Neural cell (in vitro differentiated cells): ENCODE measurements around the gene SYCP1. TPM values are rescaled to one million over a fixed set of nuclear protein-coding genes. Genes with fewer than 3 reads are reported as not detected.

Source experiments
- H2AFZ ChIP-seq: fragments of 200-600, 300-800 bp; sonication (generic), shearing (Covaris generic); 2 replicates; pipeline ENCODE4 v1.6.0; 2014; ENCODE audit warnings: low read depth, mild to moderate bottlenecking, antibody characterized with exemption, low read length, moderate library complexity
- H3F3A ChIP-seq: fragments of 200-600 bp; shearing (Covaris generic); 2 replicates; pipeline ENCODE4 v1.6.1; 2016; ENCODE audit warnings: mild to moderate bottlenecking, moderate library complexity, mixed read lengths, antibody characterized with exemption, low read length; ENCODE audit not compliant: insufficient read depth, poor library complexity, severe bottlenecking
- H3K27ac ChIP-seq: fragments of 200-600, 300-800 bp; sonication (generic), shearing (Covaris generic); 2 replicates; pipeline ENCODE4 v1.5.1; 2014; ENCODE audit warnings: mild to moderate bottlenecking, low read length, moderate library complexity
- H3K27me3 ChIP-seq: fragments of 300-800, 200-600 bp; sonication (generic), shearing (Covaris generic); 2 replicates; pipeline ENCODE4 v1.6.0; 2014; ENCODE audit warnings: mild to moderate bottlenecking, low read depth, low read length, moderate library complexity; ENCODE audit not compliant: insufficient read depth
- H3K36me3 ChIP-seq: fragments of 300-800, 200-600 bp; sonication (generic), shearing (Covaris generic); 2 replicates; pipeline ENCODE4 v1.5.1; 2014; ENCODE audit warnings: mild to moderate bottlenecking, antibody characterized with exemption, low read length, moderate library complexity; ENCODE audit not compliant: insufficient read depth
- H3K4me2 ChIP-seq: fragments of 300-800, 200-600 bp; sonication (generic), shearing (Covaris generic); 2 replicates; pipeline ENCODE4 v1.6.0; 2014; ENCODE audit warnings: mild to moderate bottlenecking, low read length
- H3K4me3 ChIP-seq: fragments of 300-800, 200-600 bp; sonication (generic), shearing (Covaris generic); 2 replicates; pipeline ENCODE4 v1.5.1; 2014; ENCODE audit warnings: mild to moderate bottlenecking, low read length, moderate library complexity
- H3K79me2 ChIP-seq: fragments of 200-600 bp; shearing (Covaris generic); replicated peaks from 2 replicates; pipeline ENCODE4 v1.6.0; 2014; ENCODE audit warnings: mild to moderate bottlenecking, low read length, moderate library complexity; ENCODE audit not compliant: insufficient read depth
- H3K9ac ChIP-seq: fragments of 300-800, 200-600 bp; sonication (generic), shearing (Covaris generic); 2 replicates; pipeline ENCODE4 v1.6.1; 2016; ENCODE audit warnings: mild to moderate bottlenecking, low read length, mixed read lengths
- H3K9me2 ChIP-seq: fragments of 200-600 bp; shearing (Covaris generic); 2 replicates; pipeline ENCODE4 v1.6.1; 2016; ENCODE audit warnings: mild to moderate bottlenecking, low read length, mixed read lengths; ENCODE audit not compliant: insufficient read depth
- H3K9me3 ChIP-seq: fragments of 200-600, 300-800 bp; sonication (generic), shearing (Covaris generic); 2 replicates; pipeline ENCODE4 v1.6.1; 2016; ENCODE audit warnings: mild to moderate bottlenecking, mixed run types, low read length, moderate library complexity, mixed read lengths
- H4K20me1 ChIP-seq: fragments of 200-600 bp; shearing (Covaris generic); 2 replicates; pipeline ENCODE4 v1.6.1; 2016; ENCODE audit warnings: mild to moderate bottlenecking, mixed run types; ENCODE audit not compliant: insufficient read depth
- EP300 ChIP-seq: fragments of 450-650 bp; conservative IDR thresholded peaks from 2 replicates; pipeline ENCODE4 v1.6.1; 2014; ENCODE audit warnings: antibody characterized with exemption, mild to moderate bottlenecking, moderate library complexity; ENCODE audit not compliant: poor library complexity, severe bottlenecking
- EZH2 ChIP-seq: fragments of 200-600, 300-800 bp; shearing (Covaris generic), sonication (generic); IDR thresholded peaks from 2 replicates; pipeline ENCODE4 v1.6.1; 2014; ENCODE audit warnings: antibody characterized with exemption, low read length, borderline replicate concordance, mild to moderate bottlenecking; ENCODE audit not compliant: insufficient read depth, poor library complexity, severe bottlenecking
- MXI1 ChIP-seq: fragments of 450-650 bp; conservative IDR thresholded peaks from 2 replicates; pipeline ENCODE4 v1.6.1; 2014; ENCODE audit warnings: antibody characterized with exemption, mild to moderate bottlenecking; ENCODE audit not compliant: poor library complexity, severe bottlenecking
- POLR2AphosphoS5 ChIP-seq: IDR thresholded peaks from 2 replicates; pipeline ENCODE4 v1.6.1; 2012
- RAD21 ChIP-seq: fragments of 450-650 bp; conservative IDR thresholded peaks from 2 replicates; pipeline ENCODE4 v1.6.1; 2014; ENCODE audit warnings: antibody characterized with exemption, mild to moderate bottlenecking, moderate library complexity
- SMC3 ChIP-seq: fragments of 450-650 bp; conservative IDR thresholded peaks from 2 replicates; pipeline ENCODE4 v1.6.1; 2014; ENCODE audit warnings: antibody characterized with exemption, mild to moderate bottlenecking, moderate library complexity; ENCODE audit not compliant: poor library complexity
- TAF1 ChIP-seq: IDR thresholded peaks from 2 replicates; pipeline ENCODE4 v1.6.1; 2012; ENCODE audit warnings: low read depth
- polyA plus RNA-seq: library from polyadenylated mRNA; depleted of rRNA; stranded (reverse); fragments of >200 nt; gene quantifications from 2 replicates; pipeline ENCODE4 v1.2.3, GENCODE V29; 2014
- TF ChIP-seq, protein P1 (sequence below): IDR thresholded peaks from 2 replicates; pipeline ENCODE4 v1.6.1; 2012; ENCODE audit warnings: borderline replicate concordance
- TF ChIP-seq, protein P2 (sequence below): fragments of 450-650 bp; IDR thresholded peaks from 2 replicates; pipeline ENCODE4 v1.5.1; 2014; ENCODE audit warnings: antibody characterized with exemption, mild to moderate bottlenecking, moderate library complexity; ENCODE audit not compliant: poor library complexity, severe bottlenecking

SYCP1 gene
- polyA plus RNA-seq, 1 donor from 2014 or later = not detected

DNA sequence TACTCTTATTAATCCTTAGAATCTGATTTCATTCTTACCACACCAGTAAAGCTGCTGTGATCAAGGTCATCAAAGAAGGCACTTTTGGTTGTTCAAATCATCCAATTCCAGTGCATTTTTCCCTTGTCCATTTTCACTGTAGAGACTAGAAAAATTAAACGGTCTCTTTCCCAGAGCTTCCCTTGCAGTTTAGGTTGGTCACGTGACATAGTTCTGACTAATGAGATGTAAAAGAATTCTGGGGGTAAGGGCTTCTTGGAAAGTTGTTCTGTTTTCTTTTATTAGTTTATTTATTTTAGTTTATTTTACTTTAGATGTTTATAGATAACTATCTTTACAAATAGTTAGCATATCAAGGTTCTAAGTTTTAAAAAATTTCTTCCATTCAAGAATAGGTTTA, 34.3 kb upstream of the SYCP1 start:
- Histone ChIP-seq H3K4me2 (no peak overlapping the region), H3K79me2 (no peaks in the 10 kb centered on the region), H4K20me1 (no peaks in the 10 kb centered on the region), H3K9ac (no peak overlapping the region), H3K4me3 (no peak overlapping the region), H3K27me3 (no peaks in the 10 kb centered on the region), H3K9me3 (no peaks in the 10 kb centered on the region), H3K36me3 (no peaks in the 10 kb centered on the region), H3F3A (no peaks in the 10 kb centered on the region), H3K27ac (no peak overlapping the region), H2AFZ (no peak overlapping the region), H3K9me2 (no peaks in the 10 kb centered on the region)
- TF ChIP-seq, protein P1, sequence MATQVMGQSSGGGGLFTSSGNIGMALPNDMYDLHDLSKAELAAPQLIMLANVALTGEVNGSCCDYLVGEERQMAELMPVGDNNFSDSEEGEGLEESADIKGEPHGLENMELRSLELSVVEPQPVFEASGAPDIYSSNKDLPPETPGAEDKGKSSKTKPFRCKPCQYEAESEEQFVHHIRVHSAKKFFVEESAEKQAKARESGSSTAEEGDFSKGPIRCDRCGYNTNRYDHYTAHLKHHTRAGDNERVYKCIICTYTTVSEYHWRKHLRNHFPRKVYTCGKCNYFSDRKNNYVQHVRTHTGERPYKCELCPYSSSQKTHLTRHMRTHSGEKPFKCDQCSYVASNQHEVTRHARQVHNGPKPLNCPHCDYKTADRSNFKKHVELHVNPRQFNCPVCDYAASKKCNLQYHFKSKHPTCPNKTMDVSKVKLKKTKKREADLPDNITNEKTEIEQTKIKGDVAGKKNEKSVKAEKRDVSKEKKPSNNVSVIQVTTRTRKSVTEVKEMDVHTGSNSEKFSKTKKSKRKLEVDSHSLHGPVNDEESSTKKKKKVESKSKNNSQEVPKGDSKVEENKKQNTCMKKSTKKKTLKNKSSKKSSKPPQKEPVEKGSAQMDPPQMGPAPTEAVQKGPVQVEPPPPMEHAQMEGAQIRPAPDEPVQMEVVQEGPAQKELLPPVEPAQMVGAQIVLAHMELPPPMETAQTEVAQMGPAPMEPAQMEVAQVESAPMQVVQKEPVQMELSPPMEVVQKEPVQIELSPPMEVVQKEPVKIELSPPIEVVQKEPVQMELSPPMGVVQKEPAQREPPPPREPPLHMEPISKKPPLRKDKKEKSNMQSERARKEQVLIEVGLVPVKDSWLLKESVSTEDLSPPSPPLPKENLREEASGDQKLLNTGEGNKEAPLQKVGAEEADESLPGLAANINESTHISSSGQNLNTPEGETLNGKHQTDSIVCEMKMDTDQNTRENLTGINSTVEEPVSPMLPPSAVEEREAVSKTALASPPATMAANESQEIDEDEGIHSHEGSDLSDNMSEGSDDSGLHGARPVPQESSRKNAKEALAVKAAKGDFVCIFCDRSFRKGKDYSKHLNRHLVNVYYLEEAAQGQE = no peak
- TF ChIP-seq POLR2AphosphoS5 (no peak), TAF1 (no peak), EP300 (no peak), RAD21 (no peak), SMC3 (no peak), MXI1 (no peak), EZH2 (no peak)
- TF ChIP-seq, protein P2, sequence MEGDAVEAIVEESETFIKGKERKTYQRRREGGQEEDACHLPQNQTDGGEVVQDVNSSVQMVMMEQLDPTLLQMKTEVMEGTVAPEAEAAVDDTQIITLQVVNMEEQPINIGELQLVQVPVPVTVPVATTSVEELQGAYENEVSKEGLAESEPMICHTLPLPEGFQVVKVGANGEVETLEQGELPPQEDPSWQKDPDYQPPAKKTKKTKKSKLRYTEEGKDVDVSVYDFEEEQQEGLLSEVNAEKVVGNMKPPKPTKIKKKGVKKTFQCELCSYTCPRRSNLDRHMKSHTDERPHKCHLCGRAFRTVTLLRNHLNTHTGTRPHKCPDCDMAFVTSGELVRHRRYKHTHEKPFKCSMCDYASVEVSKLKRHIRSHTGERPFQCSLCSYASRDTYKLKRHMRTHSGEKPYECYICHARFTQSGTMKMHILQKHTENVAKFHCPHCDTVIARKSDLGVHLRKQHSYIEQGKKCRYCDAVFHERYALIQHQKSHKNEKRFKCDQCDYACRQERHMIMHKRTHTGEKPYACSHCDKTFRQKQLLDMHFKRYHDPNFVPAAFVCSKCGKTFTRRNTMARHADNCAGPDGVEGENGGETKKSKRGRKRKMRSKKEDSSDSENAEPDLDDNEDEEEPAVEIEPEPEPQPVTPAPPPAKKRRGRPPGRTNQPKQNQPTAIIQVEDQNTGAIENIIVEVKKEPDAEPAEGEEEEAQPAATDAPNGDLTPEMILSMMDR = no peak

- Histone ChIP-seq H3K9me3 (no peaks in the 10 kb centered on the region), H3K27me3 (no peaks in the 10 kb centered on the region), H3K27ac (no peak overlapping the region), H4K20me1 (no peaks in the 10 kb centered on the region), H2AFZ (no peak overlapping the region), H3K79me2 (no peaks in the 10 kb centered on the region), H3K4me2 (no peak overlapping the region), H3K9ac (no peak overlapping the region), H3K4me3 (no peak overlapping the region), H3F3A (no peaks in the 10 kb centered on the region), H3K36me3 (no peaks in the 10 kb centered on the region), H3K9me2 (no peaks in the 10 kb centered on the region)
- TF ChIP-seq, protein P1 = no peak
- TF ChIP-seq SMC3 = no peak
- no peak for TF ChIP-seq EZH2
- TF ChIP-seq EP300 = no peak
- TF ChIP-seq, protein P2 = no peak
- TF ChIP-seq TAF1 = no peak
- no peak for TF ChIP-seq MXI1
- TF ChIP-seq POLR2AphosphoS5 = no peak
- TF ChIP-seq RAD21 = no peak
Observed at GRCh38 chr1:114821978-114822377, 32.7 kb upstream of the SYCP1 start.
